ENCODE data around the gene PAXX.

Gene PAXX

GRCh38 chr9:136953771-136954269 is 38.4 kb upstream of the PAXX start:
- no peak for DNase-seq

GRCh38 chr9:136954270-136955083 is 37.7 kb upstream of the PAXX start:
- DNase-seq = no peak

- DNase-seq = no peak
Measured at GRCh38 chr9:136955202-136955942, 36.9 kb upstream of the PAXX start.

DNA sequence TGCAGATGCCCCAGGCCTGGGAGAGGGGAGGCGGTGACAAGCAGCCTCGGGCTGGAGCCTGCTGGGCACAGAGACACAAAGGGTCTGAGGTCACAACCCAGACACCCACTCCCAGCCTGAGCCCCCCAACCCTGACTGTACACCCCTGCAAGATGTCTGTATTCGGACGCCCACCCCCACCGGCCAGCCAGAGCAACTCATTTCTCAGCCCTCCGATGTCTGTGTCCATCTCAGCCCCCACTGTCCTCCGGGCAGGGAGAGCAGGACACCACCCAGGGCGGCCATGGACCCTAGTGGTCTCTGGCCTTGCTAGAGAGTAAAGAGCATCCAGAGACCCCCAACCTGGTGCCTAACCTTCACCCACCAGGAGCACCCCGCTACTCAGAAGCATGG is 36.3 kb upstream of the PAXX start:
- no peak for DNase-seq

GRCh38 chr9:136956604-136957003 is 35.6 kb upstream of the PAXX start:
- no peak for DNase-seq

- no peak for DNase-seq
Measured at GRCh38 chr9:136957461-136957860, 34.8 kb upstream of the PAXX start.

GRCh38 chr9:136957901-136958300 is 34.3 kb upstream of the PAXX start:
- no peak for DNase-seq

- no peak for DNase-seq
Measured at GRCh38 chr9:136958473-136958872, 33.7 kb upstream of the PAXX start.

DNA sequence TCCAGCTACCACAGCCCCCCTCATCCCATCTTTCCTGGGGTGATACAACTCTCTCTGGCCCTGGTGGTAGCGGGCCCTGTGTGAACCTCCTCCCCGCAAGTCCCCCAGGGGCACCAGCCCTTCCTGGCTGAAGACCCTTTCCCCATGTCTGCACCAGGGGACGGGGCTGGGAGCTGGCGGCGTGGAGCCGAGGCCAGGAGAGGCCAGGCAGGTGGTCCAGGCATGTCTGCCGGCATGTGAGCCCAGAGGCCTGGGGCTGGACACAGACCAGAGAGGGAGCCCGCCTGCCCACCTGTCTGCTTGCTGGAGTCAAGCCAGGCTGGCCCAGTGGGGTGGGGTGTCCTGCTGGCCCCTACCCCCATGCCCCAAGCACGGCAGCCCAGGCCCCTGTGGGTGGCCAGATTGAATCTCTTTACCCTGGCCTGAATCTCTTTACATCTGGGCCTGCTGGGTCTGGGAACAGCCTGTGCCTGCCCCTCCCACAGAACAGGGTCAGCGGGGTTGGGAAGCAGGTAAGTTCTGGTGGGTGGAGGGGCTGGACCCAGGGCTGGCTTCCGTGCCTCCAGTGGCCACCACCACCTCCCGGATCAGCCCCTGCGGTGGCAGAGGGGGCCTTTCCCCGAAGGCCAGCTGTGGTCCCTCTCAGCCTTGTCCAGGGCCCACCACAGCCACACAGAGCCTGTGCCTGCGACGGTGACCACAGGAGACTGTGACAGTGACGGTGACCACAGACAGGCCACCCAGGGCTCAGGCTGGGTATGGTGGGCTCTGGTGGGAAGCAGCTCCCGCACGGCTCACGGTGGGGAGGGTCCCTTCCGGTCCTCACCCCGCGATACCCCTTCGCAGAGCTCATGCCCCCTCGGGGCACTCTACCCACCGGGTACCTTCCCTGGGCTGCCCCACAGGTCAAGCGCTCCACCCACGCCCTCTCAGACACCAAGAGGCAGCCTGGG is 33.0 kb upstream of the PAXX start:
- no peak for DNase-seq

DNA sequence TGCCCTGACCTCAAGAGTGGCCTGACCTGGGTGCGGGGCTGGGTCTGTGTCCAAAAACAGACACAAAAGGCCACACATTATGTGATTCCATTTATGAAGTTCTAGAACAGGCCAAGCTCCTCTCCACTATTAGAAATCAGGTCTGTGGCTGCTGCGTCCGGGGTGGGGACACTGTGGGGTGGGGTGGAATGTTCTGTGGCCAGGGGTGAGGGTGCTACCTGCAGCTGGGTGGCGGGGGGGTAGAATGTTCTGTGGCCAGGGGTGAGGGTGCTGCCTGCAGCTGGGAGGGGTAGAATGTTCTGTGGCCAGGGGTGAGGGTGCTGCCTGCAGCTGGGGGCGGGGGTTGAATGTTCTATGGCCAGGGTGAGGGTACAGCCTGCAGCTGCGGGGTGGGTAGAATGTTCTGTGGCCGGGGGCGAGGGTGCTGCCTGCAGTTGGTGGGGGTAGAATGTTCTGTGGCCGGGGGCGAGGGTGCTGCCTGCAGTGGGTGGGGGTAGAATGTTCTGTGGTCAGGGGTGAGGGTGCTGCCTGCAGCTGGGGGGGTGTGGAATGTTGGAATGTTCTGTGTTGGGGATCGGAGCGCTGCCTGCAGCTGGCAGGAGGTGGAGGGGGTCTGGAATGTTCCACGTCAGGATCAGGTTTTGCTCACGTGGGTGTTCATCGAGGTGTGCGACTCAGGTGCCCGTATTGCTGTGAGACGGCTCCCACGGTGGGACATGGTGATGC is 31.8 kb upstream of the PAXX start:
- DNase-seq = no peak

DNA sequence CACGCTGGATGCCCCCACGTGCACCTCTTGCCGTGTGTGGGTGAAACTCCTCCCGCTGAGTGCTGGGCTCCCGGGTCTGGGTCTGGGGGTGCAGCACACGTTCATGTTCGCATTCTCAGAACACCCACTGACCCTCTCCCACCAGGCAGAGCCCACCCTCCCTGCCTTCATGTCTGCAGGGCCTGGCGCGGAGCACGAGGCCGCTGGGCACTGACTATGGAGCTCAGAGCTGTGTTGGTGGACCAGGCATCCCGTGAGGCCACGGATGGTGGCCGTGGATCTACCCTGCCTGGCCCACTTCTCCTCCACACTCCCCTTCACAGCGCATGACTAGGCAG is 31.3 kb upstream of the PAXX start:
- DNase-seq = no peak

DNA sequence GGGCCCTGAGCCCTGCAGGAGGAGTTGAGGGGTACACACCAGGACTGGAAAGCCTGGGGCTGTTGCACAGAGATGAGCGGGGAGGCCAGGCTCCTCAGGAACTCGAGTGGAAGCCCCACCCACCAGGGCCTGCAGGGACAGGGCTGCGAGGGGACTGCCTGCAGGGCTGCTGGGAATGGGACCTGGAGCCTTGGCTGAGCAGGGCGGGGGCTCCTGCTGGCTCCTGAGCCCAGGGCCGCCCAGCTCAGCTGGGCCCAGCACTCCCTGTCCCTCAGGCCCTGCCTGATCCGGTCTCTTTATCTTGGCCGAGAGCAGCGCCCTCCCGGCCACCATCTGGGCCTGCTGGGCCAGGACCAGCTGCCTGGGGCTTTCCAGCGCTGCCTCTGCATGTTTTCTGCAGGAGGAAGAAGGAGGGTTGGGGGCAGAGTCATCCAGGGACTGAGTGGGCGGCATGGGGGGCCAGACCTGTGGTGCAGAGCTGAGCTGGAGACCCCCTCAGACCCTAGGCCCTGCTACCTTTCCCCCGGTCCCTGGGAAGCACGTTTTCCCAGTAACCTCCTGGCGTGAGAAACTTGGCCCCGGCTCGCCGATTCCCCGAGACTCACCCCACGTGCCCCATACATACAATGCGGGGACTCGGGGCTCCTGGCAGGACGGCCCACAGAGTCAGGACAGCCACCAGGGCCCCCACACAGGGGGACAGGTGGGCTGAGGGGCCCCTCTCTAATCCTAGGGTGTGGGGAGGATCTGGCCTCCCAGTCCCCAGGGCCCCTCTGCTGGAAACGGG is 30.8 kb upstream of the PAXX start:
- no peak for DNase-seq

GRCh38 chr9:136962163-136962562 is 30.1 kb upstream of the PAXX start:
- no peak for DNase-seq

DNA sequence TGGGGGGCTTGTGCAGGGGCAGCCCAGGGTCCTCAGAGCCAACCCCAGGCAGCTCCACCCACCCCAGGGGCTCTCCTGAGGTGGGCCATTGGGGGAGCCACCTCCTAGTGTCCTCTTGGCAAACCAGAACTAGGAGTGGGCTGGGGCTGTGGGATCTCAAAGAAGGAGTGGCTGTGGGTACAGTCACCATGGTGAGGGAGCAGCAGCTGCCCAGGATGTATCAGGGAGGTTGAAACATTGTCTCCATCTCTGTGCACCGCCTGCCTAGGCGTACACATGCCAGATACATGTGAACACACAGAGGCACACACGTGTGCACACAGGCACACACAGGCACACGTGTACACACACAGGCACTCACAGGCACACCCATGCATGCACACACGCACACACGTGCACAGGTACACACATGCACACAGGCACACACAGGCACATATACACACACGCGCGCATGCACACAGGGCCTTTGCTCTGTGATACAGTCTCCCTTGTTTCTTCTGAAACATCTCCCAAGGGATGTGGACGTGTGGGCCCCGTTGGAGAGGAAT is 29.4 kb upstream of the PAXX start:
- no peak for DNase-seq

DNA sequence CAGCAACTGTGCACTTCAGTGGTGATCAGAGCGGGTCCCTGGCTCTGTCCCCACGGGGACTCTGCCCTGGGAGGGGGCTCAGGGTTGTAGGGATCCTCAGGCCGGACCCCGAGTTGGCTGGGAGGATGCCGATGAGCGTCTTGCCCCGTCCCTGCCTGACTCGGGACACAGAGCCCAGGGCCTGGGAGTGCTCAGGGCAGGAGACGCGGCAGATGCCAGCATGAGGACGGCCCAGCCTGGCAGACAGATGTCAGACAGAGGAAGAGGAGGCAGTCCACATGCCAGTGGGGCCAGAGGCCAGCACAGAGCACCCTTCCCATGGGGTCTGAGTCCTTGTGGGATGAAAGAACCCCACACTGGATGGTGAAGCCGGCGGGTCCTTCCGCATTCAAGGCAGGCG is 28.9 kb upstream of the PAXX start:
- DNase-seq = no peak

GRCh38 chr9:136963751-136964150 is 28.5 kb upstream of the PAXX start:
- no peak for DNase-seq

DNA sequence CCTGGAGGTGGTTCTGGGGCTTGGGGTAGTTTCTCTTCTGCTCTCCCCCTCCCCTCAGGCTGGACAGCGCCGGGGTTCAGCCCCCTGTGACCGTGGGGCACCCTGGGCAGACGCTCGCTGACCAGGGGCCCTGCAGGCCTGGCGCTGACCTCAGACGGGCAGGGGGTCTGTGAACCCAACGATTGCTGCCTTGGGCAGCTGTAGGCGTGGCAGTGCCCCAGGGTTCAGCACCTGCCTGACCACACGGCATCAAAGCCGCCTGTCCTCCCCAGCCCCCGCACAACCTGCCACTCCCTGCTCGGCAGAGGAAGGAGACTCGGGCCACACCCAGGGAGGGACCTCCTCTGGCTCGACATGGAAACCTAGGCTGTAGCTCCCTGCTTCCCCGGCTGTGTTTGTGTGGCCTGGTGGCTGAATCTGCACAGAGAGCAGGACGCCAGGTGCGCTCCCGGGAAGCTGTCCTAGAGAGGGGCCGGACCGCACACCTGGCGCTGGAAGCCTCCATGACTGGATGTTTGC is 28.0 kb upstream of the PAXX start:
- no peak for DNase-seq

DNA sequence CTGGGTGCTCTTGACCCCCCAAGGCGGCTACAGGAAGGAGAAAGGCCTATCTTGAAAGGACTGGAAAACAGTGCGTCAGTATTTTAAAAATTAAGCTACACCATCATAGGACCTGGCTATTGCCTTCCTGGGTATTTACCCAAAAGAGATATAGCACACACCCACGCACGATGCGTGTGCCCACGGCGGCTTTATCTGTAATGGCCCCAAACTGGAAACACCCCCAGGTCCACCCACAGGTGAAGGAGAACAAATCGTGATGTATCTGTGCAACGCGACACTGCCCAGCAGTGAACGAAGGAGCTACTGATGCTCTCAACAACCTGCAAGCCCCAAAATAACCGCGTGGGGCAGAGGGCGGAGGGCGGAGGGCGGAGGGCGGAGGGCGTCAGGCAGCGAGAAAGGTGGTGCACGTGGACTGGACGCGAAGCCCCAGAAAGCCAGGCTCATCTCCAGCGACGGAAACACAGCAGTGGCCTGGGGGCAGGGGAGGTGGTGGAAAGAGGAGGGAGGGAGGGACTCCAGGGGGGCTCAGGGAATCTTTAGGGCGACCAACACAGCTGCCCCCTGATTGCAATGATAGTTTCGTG is 27.3 kb upstream of the PAXX start:
- no peak for DNase-seq

DNA sequence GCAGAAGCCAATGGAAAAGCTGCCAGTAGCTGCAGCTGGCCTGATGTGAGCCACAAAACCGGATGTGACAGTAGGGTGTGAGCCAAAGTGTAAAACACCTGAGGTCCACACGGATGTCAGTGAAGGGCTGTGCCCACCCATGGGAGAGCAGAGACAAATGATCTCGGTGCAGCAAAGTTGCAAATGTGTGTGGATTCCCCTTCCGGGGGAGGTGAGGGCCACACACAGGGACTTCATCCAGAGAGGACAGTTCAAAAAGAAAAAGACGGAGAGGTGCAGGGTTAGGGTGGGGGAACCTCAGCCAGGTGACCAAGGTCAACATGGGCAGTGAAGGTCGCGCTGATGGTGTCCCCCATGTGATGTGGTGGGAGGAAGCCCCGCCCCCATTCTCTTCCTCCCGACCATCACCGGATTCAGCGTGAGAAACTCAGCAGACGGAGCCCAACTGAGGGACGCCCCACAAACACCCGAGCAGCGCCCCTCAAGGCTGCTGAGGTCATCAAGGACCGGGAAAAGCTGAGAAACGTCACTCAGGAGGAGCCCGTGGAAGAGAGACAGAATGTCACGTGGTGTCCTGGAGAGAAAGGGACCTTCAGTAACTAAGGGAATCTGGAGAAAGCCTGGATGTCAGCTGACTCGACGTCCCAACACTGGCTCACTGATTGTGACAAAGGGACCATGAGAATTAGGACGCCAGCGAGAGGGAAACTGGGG is 26.3 kb upstream of the PAXX start:
- DNase-seq = no peak

All from stimulated activated CD4-positive, alpha-beta T cell treated with anti-CD3 and anti-CD28 coated beads, Interleukin-4, amount 100 ng/mL, for 1 hour (primary cell).